GM18508 (cell line): ENCODE measurements around the gene PIAS4.
"Not testable (repeated sequence)": the region's sequence is repeated elsewhere in the genome, so short reads cannot be mapped to it uniquely, and the experiment has no call there.

Source experiments
- ATAC-seq: cut with Tn5 transposase; IDR thresholded peaks from one replicate; pipeline ENCODE4 v1.9.1; 2021; ENCODE audit warnings: moderate number of reproducible peaks; ENCODE audit not compliant: insufficient read depth, unreplicated experiment

Gene PIAS4, protein sequence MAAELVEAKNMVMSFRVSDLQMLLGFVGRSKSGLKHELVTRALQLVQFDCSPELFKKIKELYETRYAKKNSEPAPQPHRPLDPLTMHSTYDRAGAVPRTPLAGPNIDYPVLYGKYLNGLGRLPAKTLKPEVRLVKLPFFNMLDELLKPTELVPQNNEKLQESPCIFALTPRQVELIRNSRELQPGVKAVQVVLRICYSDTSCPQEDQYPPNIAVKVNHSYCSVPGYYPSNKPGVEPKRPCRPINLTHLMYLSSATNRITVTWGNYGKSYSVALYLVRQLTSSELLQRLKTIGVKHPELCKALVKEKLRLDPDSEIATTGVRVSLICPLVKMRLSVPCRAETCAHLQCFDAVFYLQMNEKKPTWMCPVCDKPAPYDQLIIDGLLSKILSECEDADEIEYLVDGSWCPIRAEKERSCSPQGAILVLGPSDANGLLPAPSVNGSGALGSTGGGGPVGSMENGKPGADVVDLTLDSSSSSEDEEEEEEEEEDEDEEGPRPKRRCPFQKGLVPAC

GRCh38 chr19:4007021-4007835, at the start of gene PIAS4:
TSS of gene PIAS4 (plus strand) at chr19:4007736. CDS start at chr19:4007761, 25 bp downstream.
- peak; percentile 49 for ATAC-seq

- ATAC-seq: no peak
Measured at GRCh38 chr19:3958836-3959765, 48.4 kb upstream of the PIAS4 start.

- no peak for ATAC-seq
Measured at GRCh38 chr19:3959766-3960131, 47.8 kb upstream of the PIAS4 start.

DNA sequence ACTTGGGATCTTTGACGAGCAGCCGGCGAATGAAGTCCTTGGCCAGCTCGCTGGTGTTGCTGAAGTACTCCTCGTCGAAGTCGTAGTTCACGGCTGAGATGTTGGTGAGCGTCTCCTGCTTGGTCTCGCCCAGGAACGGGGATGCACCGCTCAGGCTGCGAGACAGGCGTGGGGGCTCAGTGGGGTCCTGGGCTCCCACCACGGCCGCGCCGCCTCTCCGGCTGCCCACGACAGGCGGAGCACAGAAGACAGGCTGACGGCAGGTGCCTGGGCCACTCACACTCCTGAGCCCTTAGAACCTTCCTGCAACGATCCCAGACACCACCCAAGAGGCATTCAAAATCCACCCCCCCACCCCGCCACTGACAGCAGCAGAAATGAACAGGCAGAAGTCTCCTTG, 46.5 kb upstream of the PIAS4 start:
- no peak for ATAC-seq

GRCh38 chr19:3963458-3964255, 43.9 kb upstream of the PIAS4 start:
- ATAC-seq: no peak

DNA sequence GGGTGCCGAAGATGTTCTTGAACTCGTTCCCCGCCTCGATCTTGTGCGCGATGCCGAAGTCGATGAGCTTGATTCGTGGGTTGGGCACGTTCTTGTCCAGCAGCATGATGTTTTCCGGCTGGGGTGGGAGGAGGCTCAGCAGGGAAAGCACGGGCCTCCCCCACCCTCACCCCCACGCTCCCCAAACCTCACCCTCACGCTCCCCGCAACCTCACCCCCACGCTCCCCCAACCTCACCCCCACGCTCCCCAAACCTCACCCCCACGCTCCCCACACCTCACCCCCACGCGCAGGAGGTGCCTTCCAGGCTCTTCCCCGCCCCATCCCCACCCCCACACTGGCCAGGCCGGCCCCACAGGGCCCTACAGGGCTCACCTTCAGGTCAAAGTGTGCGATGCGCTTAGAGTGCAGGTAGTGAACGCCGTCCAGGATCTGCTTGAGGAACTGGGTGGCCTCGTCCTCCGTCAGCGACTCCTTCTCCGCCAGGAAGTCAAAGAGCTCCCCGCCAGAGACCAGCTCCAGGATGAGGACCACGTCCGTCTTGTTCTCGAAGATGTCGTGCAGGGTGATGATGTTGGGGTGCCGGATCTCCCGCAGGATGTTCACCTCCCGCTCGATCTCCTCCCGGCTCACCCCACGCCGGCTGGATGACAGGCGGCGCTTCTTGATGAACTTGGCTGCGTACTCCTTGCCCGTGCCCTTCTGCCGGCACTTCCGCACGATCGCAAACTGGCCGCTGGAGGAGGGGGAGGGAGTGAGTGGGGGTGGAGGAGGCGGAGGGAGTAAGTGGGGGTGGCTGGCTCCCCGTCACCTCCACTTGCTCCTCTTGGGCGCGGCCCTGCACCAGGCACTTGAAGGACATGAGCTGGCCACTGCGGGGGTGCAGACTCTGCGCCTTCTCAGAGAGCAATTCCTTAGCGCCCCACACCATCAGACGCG, 43.0 kb upstream of the PIAS4 start:
- no peak for ATAC-seq

DNA sequence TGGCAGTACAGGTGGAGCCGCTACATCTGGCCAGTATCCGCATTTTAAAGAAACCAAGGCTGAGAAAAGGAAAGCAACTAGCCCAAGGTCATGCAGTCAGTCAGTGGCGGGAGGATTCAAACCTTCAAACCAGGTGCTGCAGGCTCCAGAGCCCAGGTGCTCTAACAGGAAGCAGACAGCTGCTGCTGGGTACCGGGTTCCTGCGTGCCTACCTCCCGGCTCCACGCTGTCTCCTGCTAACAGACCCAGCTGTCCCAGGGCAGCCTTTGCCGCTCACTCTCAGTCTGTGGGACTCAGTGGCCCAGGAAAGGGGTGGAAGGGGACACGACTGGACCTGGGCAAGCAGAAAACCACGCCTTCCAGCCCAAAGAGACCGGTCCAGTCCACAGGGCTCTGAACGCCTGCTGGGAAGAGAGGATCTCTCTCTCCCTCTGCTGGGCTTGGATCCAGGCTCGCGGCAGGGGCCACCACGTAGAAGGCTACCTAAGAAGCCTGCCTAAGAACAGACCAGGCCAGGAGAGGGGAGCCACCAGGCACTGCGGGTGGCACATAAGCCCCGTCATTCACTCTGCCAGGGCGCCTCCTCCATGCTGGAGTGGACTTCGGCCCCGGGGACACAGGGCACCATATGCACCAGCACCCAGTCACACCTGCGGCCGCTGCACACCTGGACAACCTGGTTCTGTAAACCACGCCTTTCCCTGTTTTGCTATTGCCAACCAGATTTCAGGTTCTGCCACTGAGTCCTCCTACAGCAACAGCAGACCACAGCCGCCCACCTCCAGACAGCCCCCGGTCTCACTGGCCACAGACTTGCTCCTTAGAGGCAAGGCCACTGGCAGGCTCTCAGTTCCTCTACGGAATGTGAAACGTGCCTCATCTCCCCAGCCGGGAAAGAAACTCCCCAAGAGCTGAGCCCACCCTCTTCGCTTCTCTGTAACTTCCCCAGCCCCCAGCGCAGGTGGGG, 41.2 kb upstream of the PIAS4 start:
- ATAC-seq: no peak

- ATAC-seq: not testable (repeated sequence)
Measured at GRCh38 chr19:3967983-3968382, 39.6 kb upstream of the PIAS4 start.

DNA sequence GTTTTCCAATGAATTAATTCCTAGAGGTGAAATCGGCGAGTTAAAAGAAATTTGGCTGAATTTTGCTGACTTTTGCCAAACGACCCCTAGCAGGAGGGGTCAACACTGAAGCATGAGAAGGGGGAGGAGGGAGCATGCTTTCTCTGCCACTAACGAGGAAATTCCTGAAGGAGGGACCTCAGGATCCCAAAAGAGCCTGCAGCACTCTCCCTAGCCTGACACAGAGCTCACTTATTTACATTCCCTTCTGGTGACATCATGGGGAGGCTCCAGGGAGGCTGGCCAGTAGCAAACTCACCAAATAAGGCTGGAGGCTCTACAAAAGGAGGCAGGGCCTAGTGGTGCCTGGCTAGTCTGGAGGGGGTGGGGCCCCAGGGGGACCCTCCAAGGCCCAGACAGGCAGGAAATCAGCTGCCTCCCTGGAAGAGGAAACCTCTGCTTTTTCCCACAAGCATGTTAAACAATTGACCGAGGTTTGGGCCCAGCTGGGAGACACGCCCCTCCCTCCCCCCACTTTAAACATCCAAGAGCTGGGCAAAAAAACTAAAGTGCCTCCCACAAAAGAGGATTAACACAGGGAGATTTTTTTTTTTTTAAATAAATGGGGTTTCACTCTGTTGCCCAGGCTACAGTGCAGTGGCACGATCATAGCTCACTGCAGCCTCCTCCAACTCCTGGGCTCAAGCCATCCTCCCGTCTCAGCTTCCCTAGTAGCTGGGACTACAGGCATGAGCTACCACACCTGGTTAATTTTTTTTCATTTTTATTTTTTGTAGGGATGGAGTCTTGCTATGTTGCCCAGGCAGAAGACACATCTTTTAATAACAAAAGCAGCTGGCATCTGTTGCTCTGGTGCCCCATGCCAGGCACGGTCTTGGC, 38.7 kb upstream of the PIAS4 start:
- ATAC-seq: no peak

DNA sequence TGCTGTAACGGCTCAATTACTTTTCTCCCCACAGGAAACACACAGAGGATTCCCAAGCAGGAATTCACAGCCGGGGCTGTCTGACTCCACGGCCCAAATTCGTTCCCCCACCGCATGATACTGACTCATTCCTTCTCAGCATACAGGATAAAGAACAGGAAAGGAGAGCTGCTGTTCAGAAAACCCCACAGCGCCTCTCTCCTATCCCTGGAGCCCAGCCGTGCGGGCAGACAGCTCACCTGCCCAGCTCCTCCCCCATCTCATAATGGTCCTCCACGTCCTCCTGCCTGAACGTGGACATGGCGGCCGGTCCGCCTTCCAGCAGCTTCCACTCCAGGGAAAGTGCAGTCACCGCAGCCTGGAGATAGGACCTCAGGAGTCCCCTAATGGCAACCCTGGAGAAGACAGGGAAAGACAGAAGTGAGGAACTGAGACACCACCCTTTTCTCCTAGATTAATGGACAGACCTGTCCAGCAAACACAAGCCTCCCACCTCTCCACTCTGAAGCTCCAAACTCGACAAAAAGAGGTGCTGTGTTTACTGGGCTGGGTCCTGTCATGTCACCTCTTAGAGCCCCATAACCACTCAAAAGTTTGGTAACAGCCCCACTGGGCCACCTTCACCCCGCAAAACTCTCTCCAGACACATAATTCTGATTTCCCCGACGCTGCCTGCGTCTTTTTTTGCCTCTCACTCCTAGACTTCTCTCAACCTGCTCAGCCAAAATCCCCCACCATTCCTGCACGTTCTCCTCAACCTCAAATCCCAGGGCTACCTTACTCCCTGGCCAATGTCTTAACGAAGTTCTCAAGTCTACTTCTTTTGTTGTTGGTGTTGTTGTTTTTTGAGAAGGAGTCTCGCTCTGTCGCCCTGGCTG, 37.9 kb upstream of the PIAS4 start:
- ATAC-seq: no peak

GRCh38 chr19:3970313-3970807, 37.2 kb upstream of the PIAS4 start:
- no peak for ATAC-seq

DNA sequence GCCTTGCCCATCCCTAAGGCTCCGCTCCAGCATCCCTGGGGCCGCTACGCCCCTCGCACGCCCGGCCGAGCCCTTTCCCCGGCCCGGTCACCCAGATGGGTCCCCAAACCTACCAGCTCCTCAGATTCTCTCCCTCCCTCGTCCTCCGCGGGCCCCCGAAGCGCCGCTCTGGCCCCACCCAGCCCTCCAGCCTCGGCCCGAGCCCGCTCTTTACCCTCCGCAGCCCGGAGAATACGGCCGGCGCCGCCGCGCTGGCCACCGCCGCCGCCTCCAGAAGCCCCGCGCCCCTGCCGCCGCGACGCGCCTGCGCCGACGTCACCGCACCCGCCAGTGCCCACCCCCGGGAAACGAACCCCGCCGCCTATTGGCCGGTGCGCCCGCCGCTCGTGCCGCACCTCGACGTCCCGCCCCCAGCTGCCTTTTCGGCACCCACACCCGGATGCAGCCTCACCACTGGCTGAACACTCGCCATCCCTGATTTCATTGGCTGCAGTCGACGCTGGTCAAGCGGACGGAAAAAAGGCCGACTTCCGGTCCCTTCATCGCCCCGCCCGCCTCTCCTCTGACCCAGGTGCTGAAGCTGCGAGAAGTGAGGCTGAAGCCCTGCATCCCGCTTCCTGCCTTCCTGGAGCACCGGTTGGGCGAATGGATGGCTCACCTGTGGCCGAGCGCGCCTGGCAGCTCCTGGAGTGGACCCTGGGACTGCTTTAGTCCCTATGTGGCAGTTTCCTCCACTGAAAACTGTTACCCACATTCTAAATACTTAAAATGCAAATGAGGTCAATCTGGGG, 36.5 kb upstream of the PIAS4 start, which contains the start of gene DAPK3:
Gene DAPK3 (minus strand): TSS at position 292 of the 791 bp plus-strand sequence. CDS start 1,364 bp downstream, outside the sequence.
- peak; percentile 55 for ATAC-seq

DNA sequence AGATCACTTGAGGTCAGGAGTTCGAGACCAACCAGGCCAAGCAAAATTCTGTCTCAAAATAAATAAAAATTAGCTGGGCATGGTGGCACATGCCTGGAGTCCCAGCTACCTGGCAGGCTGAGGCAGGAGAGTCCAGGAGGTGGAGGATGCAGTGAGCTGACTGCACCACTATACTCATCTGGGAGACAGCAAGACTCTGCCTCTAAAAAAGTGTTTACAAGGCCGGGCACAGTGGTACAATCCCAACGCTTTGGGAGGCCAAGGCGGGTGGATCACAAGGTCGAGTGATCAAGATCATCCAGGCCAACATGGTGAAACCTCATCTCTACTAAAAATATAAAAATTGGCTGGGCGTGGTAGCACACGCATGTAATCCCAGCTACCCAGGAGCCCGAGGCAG, 32.4 kb upstream of the PIAS4 start:
- no peak for ATAC-seq

- no peak for ATAC-seq
Measured at GRCh38 chr19:3975637-3976087, 31.9 kb upstream of the PIAS4 start.
